ENCODE results near the gene PHKG1. TPM values are rescaled to one million over a fixed set of nuclear protein-coding genes. Genes with fewer than 3 reads are reported as not detected.

PHKG1 gene
- total RNA-seq, 2 experiments from 2014 or later, result 9.7 to 11.5 TPM

- no peaks in the 10 kb centered on the region for H3K9me3 ChIP-seq (ENCODE audit: control insufficient read depth in 1 of 2, insufficient read depth in 1 of 2, low read length in 2 of 2)
- no peak for ATAC-seq (ENCODE audit: poor library complexity)
- H3K4me3 ChIP-seq (ENCODE audit: low read length), result no peak overlapping the region
- no peaks in the 10 kb centered on the region for H3K36me3 ChIP-seq (ENCODE audit: insufficient read depth, low read length)
- no peak overlapping the region for H3K27ac Mint-ChIP-seq
- intact Hi-C loops (cut with DNase I, micrococcal nuclease), result no loop called here
- POLR2A ChIA-PET, result no interaction called here
- H3K4me1 ChIP-seq (ENCODE audit: insufficient read depth, low read length), result no peaks in the 10 kb centered on the region
- H3K9me3 Mint-ChIP-seq, result no peaks in the 10 kb centered on the region
- H3K36me3 Mint-ChIP-seq (ENCODE audit: low read depth), result no peaks in the 10 kb centered on the region
- H3K4me1 Mint-ChIP-seq (ENCODE audit: low read depth), result no peaks in the 10 kb centered on the region
- no peak for DNase-seq
- H3K27ac ChIP-seq (ENCODE audit: low read depth in 1 of 2, low read length in 2 of 2), result no peak overlapping the region
- no peak for TF ChIP-seq CTCF (IDR thresholded peaks at IDR 0.05)
- no peaks in the 10 kb centered on the region for H3K27me3 Mint-ChIP-seq
- no peaks in the 10 kb centered on the region for H3K27me3 ChIP-seq (ENCODE audit: control insufficient read depth in 1 of 2, insufficient read depth in 2 of 2, low read length in 2 of 2)
- CTCF ChIA-PET, result no interaction called here
- H3K4me3 Mint-ChIP-seq, result no peak overlapping the region
Observed at GRCh38 chr7:56125831-56126230, 33.1 kb upstream of the PHKG1 start.

GRCh38 chr7:56124981-56125380 is 32.2 kb upstream of the PHKG1 start:
- no peak overlapping the region for H3K27ac Mint-ChIP-seq
- ATAC-seq (ENCODE audit: poor library complexity), result no peak
- no peaks in the 10 kb centered on the region for H3K9me3 Mint-ChIP-seq
- Histone ChIP-seq H3K27ac (ENCODE audit: low read depth in 1 of 2, low read length in 2 of 2) (no peak overlapping the region), H3K9me3 (ENCODE audit: control insufficient read depth in 1 of 2, insufficient read depth in 1 of 2, low read length in 2 of 2) (no peaks in the 10 kb centered on the region), H3K36me3 (ENCODE audit: insufficient read depth, low read length) (no peaks in the 10 kb centered on the region), H3K4me3 (ENCODE audit: low read length) (no peak overlapping the region), H3K4me1 (ENCODE audit: insufficient read depth, low read length) (no peaks in the 10 kb centered on the region), H3K27me3 (ENCODE audit: control insufficient read depth in 1 of 2, insufficient read depth in 2 of 2, low read length in 2 of 2) (no peaks in the 10 kb centered on the region)
- H3K4me1 Mint-ChIP-seq (ENCODE audit: low read depth), result no peaks in the 10 kb centered on the region
- H3K36me3 Mint-ChIP-seq (ENCODE audit: low read depth), result no peaks in the 10 kb centered on the region
- TF ChIP-seq CTCF (IDR thresholded peaks at IDR 0.05), result no peak
- no peak for DNase-seq
- POLR2A ChIA-PET, result no interaction called here
- H3K27me3 Mint-ChIP-seq, result no peaks in the 10 kb centered on the region
- H3K4me3 Mint-ChIP-seq, result no peak overlapping the region
- CTCF ChIA-PET, result no interaction called here
- intact Hi-C loops (cut with DNase I, micrococcal nuclease), result no loop called here

GRCh38 chr7:56121440-56121839 is 28.7 kb upstream of the PHKG1 start:
- Histone ChIP-seq H3K36me3 (ENCODE audit: insufficient read depth, low read length) (no peaks in the 10 kb centered on the region), H3K9me3 (ENCODE audit: control insufficient read depth in 1 of 2, insufficient read depth in 1 of 2, low read length in 2 of 2) (no peaks in the 10 kb centered on the region), H3K27me3 (ENCODE audit: control insufficient read depth in 1 of 2, insufficient read depth in 2 of 2, low read length in 2 of 2) (peaks cover 4 to 17% of the 10 kb centered on the region in 2 experiments), H3K4me3 (ENCODE audit: low read length) (no peak overlapping the region), H3K27ac (ENCODE audit: low read depth in 1 of 2, low read length in 2 of 2) (no peak overlapping the region), H3K4me1 (ENCODE audit: insufficient read depth, low read length) (no peaks in the 10 kb centered on the region)
- no peak for TF ChIP-seq CTCF (IDR thresholded peaks at IDR 0.05)
- ChIA-PET CTCF (no interaction called here), POLR2A (interaction anchor here (0.5 kb wide), 1 partner anchor 100 kb away, joined by 3 read pairs; no protein-coding TSS in a partner anchor)
- Mint-ChIP-seq H3K9me3 (no peaks in the 10 kb centered on the region), H3K4me1 (ENCODE audit: low read depth) (no peaks in the 10 kb centered on the region), H3K27ac (no peak overlapping the region), H3K36me3 (ENCODE audit: low read depth) (no peaks in the 10 kb centered on the region), H3K27me3 (peaks cover 22% of the 10 kb centered on the region), H3K4me3 (no peak overlapping the region)
- ATAC-seq (ENCODE audit: poor library complexity) (no peak), DNase-seq (no peak)
- intact Hi-C loops (cut with DNase I, micrococcal nuclease), result no loop called here
